Effector CD8-positive, alpha-beta T cell (primary cell): ENCODE results near the gene CCDC81.
"Not testable (repeated sequence)": the region's sequence is repeated elsewhere in the genome, so short reads cannot be mapped to it uniquely, and the experiment has no call there.

Source experiments
- DNase-seq: peaks from one replicate; lab custom pipeline; 2025; lab: John Stamatoyannopoulos, UW
- total RNA-seq, 4 experiments: gene quantifications; one replicate each; lab custom pipeline; 2026; lab: John Stamatoyannopoulos, UW

CCDC81 gene
- 0.68 to 1.5 (median 0.99) reads per million in 4 experiments for total RNA-seq

GRCh38 chr11:86374586-86374985 lies at the start of gene CCDC81:
TSS of gene CCDC81 (plus strand) at chr11:86374887. CDS start at chr11:86375164, 277 bp downstream.
- DNase-seq: no peak

GRCh38 chr11:86335131-86335767 lies 39.4 kb upstream of the CCDC81 start:
- no peak for DNase-seq

- no peak for DNase-seq
Observed at GRCh38 chr11:86337227-86337626, 37.5 kb upstream of the CCDC81 start.

- DNase-seq: no peak
Observed at GRCh38 chr11:86341382-86341781, 33.3 kb upstream of the CCDC81 start.

GRCh38 chr11:86346513-86346912 lies 28.2 kb upstream of the CCDC81 start:
- no peak for DNase-seq

- DNase-seq: no peak
Observed at GRCh38 chr11:86355256-86355655, 19.4 kb upstream of the CCDC81 start.

GRCh38 chr11:86357412-86357811 lies 17.3 kb upstream of the CCDC81 start:
- not testable (repeated sequence) for DNase-seq

- DNase-seq: no peak
Observed at GRCh38 chr11:86358720-86359119, 16.0 kb upstream of the CCDC81 start.

GRCh38 chr11:86360775-86361395 lies 13.8 kb upstream of the CCDC81 start:
- DNase-seq: no peak

GRCh38 chr11:86363424-86363823 lies 11.3 kb upstream of the CCDC81 start:
- DNase-seq: no peak

GRCh38 chr11:86365546-86365945 lies 9.1 kb upstream of the CCDC81 start:
- no peak for DNase-seq

- no peak for DNase-seq
Observed at GRCh38 chr11:86369668-86370067, 5.0 kb upstream of the CCDC81 start.

GRCh38 chr11:86370171-86370570 lies 4.5 kb upstream of the CCDC81 start:
- DNase-seq: no peak

- no peak for DNase-seq
Observed at GRCh38 chr11:86370922-86371594, 3.6 kb upstream of the CCDC81 start.

- DNase-seq: no peak
Observed at GRCh38 chr11:86372041-86372440, 2.6 kb upstream of the CCDC81 start.

GRCh38 chr11:86372586-86372985 lies 2.1 kb upstream of the CCDC81 start:
- no peak for DNase-seq

GRCh38 chr11:86374069-86374468 lies 618 bp upstream of the CCDC81 start:
- DNase-seq: no peak

- no peak for DNase-seq
Observed at GRCh38 chr11:86377972-86378371, 3.3 kb downstream of the CCDC81 start.

GRCh38 chr11:86380295-86381059 lies 5.8 kb downstream of the CCDC81 start:
- DNase-seq: no peak

- DNase-seq: no peak
Observed at GRCh38 chr11:86383041-86383955, 8.6 kb downstream of the CCDC81 start.

- no peak for DNase-seq
Observed at GRCh38 chr11:86386283-86386682, 11.6 kb downstream of the CCDC81 start.
